ENCODE results near the gene SOCS4. TPM values are rescaled to one million over a fixed set of nuclear protein-coding genes. Genes with fewer than 3 reads are reported as not detected.
A peak's percentile ranks its signal among the peaks of the same experiment; 100 is the strongest.

The SOCS4 gene
- total and polyA plus RNA-seq, 2 of the 13 experiments (the other 11 are each of a cell fraction or from before 2014, with no cell fraction given), result 4.0 to 10.0 TPM

- TF ChIP-seq, protein P1, sequence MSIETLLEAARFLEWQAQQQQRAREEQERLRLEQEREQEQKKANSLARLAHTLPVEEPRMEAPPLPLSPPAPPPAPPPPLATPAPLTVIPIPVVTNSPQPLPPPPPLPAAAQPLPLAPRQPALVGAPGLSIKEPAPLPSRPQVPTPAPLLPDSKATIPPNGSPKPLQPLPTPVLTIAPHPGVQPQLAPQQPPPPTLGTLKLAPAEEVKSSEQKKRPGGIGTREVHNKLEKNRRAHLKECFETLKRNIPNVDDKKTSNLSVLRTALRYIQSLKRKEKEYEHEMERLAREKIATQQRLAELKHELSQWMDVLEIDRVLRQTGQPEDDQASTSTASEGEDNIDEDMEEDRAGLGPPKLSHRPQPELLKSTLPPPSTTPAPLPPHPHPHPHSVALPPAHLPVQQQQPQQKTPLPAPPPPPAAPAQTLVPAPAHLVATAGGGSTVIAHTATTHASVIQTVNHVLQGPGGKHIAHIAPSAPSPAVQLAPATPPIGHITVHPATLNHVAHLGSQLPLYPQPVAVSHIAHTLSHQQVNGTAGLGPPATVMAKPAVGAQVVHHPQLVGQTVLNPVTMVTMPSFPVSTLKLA (IDR thresholded peaks at IDR 0.05), result peak; percentile 47
- TF ChIP-seq ZFP41 (CRISPR knock-in tag; IDR thresholded peaks at IDR 0.05; ENCODE audit: borderline replicate concordance), result peak; percentile 42; the same call in 1 of the 2 replicates
- no peak; the same call in 1 of the 2 replicates for TF ChIP-seq CHD4 (IDR thresholded peaks at IDR 0.05; ENCODE audit: borderline replicate concordance, low read length)
- peak; percentile 59; the same call in 1 of the 2 replicates for TF ChIP-seq HNRNPUL1 (IDR thresholded peaks at IDR 0.05; ENCODE audit: low read depth, low read length)
- TF ChIP-seq MAFK (conservative IDR thresholded peaks at IDR 0.05 in 1 of 2, IDR thresholded peaks at IDR 0.05 in 1 of 2; ENCODE audit: low read length in 2 of 2), result no peak
- TF ChIP-seq, protein P2, sequence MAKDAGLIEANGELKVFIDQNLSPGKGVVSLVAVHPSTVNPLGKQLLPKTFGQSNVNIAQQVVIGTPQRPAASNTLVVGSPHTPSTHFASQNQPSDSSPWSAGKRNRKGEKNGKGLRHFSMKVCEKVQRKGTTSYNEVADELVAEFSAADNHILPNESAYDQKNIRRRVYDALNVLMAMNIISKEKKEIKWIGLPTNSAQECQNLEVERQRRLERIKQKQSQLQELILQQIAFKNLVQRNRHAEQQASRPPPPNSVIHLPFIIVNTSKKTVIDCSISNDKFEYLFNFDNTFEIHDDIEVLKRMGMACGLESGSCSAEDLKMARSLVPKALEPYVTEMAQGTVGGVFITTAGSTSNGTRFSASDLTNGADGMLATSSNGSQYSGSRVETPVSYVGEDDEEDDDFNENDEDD (CRISPR knock-in tag; IDR thresholded peaks at IDR 0.05; ENCODE audit: borderline replicate concordance), result peak; percentile 64; the same call in 1 of the 2 replicates
- peak; percentile 99 for TF ChIP-seq PHF8 (CRISPR knock-in tag; IDR thresholded peaks at IDR 0.05)
- peak; percentile 68 for TF ChIP-seq TGIF2 (CRISPR knock-in tag; IDR thresholded peaks at IDR 0.05)
- no peak; the same call in 1 of the 2 replicates for TF ChIP-seq TP53 (CRISPR knock-in tag; conservative IDR thresholded peaks at IDR 0.05)
- TF ChIP-seq, protein P3, sequence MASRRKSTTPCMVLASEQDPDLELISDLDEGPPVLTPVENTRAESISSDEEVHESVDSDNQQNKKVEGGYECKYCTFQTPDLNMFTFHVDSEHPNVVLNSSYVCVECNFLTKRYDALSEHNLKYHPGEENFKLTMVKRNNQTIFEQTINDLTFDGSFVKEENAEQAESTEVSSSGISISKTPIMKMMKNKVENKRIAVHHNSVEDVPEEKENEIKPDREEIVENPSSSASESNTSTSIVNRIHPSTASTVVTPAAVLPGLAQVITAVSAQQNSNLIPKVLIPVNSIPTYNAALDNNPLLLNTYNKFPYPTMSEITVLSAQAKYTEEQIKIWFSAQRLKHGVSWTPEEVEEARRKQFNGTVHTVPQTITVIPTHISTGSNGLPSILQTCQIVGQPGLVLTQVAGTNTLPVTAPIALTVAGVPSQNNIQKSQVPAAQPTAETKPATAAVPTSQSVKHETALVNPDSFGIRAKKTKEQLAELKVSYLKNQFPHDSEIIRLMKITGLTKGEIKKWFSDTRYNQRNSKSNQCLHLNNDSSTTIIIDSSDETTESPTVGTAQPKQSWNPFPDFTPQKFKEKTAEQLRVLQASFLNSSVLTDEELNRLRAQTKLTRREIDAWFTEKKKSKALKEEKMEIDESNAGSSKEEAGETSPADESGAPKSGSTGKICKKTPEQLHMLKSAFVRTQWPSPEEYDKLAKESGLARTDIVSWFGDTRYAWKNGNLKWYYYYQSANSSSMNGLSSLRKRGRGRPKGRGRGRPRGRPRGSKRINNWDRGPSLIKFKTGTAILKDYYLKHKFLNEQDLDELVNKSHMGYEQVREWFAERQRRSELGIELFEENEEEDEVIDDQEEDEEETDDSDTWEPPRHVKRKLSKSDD (CRISPR knock-in tag; IDR thresholded peaks at IDR 0.05; ENCODE audit: low read depth), result peak; percentile 85
- TF ChIP-seq, protein P4, sequence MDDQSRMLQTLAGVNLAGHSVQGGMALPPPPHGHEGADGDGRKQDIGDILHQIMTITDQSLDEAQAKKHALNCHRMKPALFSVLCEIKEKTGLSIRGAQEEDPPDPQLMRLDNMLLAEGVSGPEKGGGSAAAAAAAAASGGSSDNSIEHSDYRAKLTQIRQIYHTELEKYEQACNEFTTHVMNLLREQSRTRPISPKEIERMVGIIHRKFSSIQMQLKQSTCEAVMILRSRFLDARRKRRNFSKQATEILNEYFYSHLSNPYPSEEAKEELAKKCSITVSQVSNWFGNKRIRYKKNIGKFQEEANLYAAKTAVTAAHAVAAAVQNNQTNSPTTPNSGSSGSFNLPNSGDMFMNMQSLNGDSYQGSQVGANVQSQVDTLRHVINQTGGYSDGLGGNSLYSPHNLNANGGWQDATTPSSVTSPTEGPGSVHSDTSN (CRISPR knock-in tag; IDR thresholded peaks at IDR 0.05; ENCODE audit: borderline replicate concordance), result peak; percentile 63; the same call in 1 of the 2 replicates
- TF ChIP-seq ZNF335 (CRISPR knock-in tag; IDR thresholded peaks at IDR 0.05), result peak; percentile 70; the same call in 1 of the 2 replicates
- TF ChIP-seq, protein P5, sequence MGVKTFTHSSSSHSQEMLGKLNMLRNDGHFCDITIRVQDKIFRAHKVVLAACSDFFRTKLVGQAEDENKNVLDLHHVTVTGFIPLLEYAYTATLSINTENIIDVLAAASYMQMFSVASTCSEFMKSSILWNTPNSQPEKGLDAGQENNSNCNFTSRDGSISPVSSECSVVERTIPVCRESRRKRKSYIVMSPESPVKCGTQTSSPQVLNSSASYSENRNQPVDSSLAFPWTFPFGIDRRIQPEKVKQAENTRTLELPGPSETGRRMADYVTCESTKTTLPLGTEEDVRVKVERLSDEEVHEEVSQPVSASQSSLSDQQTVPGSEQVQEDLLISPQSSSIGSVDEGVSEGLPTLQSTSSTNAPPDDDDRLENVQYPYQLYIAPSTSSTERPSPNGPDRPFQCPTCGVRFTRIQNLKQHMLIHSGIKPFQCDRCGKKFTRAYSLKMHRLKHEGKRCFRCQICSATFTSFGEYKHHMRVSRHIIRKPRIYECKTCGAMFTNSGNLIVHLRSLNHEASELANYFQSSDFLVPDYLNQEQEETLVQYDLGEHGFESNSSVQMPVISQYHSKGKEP (CRISPR knock-in tag; IDR thresholded peaks at IDR 0.05), result 0 out of 2 replicates have a peak, but pooled peaks have one; percentile 12
Measured at GRCh38 chr14:55051423-55052268, 24.6 kb downstream of the SOCS4 start, which contains the start of gene MAPK1IP1L (continued).
